Breast epithelium (tissue), 3 donors: ENCODE data around the gene LRRC4B.

Experiments
- CTCF ChIP-seq, 3 donors: fragments of 450-650 bp; IDR thresholded peaks; one replicate each; pipeline ENCODE4 v1.5.1; 2016 to 2017; ENCODE audit warnings: antibody characterized with exemption in 3 of 3, mild to moderate bottlenecking in 3 of 3, moderate library complexity in 3 of 3
- POLR2A ChIP-seq: fragments of 450-650 bp; IDR thresholded peaks from one replicate; pipeline ENCODE4 v1.6.1; 2016; ENCODE audit warnings: antibody characterized with exemption, mild to moderate bottlenecking, moderate library complexity

- TF ChIP-seq CTCF (IDR thresholded peaks at IDR 0.05) (no peak), POLR2A (no peak)
Measured at GRCh38 chr19:50549927-50550593, 18.2 kb downstream of the LRRC4B start.
